Measurements from ENCODE around the gene TPPP2. TPM values are rescaled to one million over a fixed set of nuclear protein-coding genes. Genes with fewer than 3 reads are reported as not detected.
A peak's percentile ranks its signal among the peaks of the same experiment; 100 is the strongest.

Gene TPPP2
- total RNA-seq, 2 donors from 2014 or later, result 0.73 to 1.7 TPM

DNA sequence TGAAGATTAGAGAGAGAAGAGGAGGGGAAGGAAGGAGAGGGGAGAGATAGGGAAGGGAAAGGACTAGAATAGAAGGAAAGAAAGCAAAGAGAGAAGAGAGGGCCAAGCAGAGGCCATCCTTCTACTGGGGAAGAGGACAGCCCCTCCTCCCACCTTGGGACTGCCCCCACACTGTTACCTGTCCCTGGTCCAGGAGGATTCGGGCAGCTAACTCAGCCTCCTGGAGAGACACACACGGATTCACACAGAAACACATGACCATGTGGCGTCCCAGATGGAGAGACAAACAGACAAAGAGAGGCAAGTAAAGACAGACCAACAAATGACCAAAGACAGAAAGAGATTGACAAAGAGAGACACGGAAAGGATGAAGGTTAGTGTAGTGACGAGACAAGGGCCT, 7.3 kb upstream of the TPPP2 start:
- DNase-seq, result peak; percentile 10

DNA sequence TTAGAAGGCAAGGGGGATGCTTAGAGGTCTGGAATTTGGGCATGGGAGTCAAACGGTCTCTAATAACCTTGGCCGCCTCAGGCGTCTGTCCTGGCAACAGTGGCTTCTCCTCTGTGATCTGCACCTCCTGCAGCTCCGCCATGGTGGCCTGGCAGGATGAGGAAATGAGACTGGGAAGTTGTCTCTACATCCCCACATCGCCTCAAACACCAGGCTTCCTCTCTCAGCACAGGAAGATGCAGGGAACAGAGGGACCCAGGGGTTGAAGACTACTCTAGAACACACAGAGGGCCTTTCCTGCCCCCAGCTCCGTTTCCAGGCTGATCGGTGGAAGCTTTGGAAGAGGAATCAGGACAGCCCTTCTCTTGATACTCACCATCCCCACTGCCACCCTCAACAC, 6.8 kb upstream of the TPPP2 start:
- H3K4me3 Mint-ChIP-seq, result peak overlapping the region; percentile 65

More for the DNA sequence above, 7.3 kb upstream of the TPPP2 start:
- H3K36me3 ChIP-seq (ENCODE audit: control insufficient read depth, insufficient read depth, low read length), result peaks cover 6% of the 10 kb centered on the region
- H3K9me3 Mint-ChIP-seq, result no peaks in the 10 kb centered on the region
- no peak overlapping the region for H3K27ac ChIP-seq (ENCODE audit: low read depth, low read length)
- H3K27me3 ChIP-seq (ENCODE audit: control insufficient read depth, insufficient read depth, low read length, poor library complexity, severe bottlenecking), result peaks cover 11% of the 10 kb centered on the region
- H3K4me1 Mint-ChIP-seq, result peaks cover 39% of the 10 kb centered on the region
- peaks cover 32% of the 10 kb centered on the region for H3K36me3 Mint-ChIP-seq (ENCODE audit: low read depth)
- no peak overlapping the region for H3K4me3 Mint-ChIP-seq
- no peak overlapping the region for H3K9ac ChIP-seq (ENCODE audit: extremely low read depth, low read length, poor library complexity, severe bottlenecking)
- no peaks in the 10 kb centered on the region for H3K4me1 ChIP-seq (ENCODE audit: control insufficient read depth, insufficient read depth, low read length)
- H3K27me3 Mint-ChIP-seq (ENCODE audit: insufficient read depth), result peaks cover 28% of the 10 kb centered on the region
- WGBS, 2 experiments (ENCODE audit: insufficient coverage in 1 of 2, insufficient read length in 1 of 2), result 86 to 87% methylated on average over 5 of the region's 5 CpGs
- no peak overlapping the region for H3K4me3 ChIP-seq (ENCODE audit: low read length)
- H3K27ac Mint-ChIP-seq, result no peak overlapping the region
- TF ChIP-seq, protein P1, sequence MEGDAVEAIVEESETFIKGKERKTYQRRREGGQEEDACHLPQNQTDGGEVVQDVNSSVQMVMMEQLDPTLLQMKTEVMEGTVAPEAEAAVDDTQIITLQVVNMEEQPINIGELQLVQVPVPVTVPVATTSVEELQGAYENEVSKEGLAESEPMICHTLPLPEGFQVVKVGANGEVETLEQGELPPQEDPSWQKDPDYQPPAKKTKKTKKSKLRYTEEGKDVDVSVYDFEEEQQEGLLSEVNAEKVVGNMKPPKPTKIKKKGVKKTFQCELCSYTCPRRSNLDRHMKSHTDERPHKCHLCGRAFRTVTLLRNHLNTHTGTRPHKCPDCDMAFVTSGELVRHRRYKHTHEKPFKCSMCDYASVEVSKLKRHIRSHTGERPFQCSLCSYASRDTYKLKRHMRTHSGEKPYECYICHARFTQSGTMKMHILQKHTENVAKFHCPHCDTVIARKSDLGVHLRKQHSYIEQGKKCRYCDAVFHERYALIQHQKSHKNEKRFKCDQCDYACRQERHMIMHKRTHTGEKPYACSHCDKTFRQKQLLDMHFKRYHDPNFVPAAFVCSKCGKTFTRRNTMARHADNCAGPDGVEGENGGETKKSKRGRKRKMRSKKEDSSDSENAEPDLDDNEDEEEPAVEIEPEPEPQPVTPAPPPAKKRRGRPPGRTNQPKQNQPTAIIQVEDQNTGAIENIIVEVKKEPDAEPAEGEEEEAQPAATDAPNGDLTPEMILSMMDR (conservative IDR thresholded peaks at IDR 0.05), result no peak
- no peaks in the 10 kb centered on the region for H3K9me3 ChIP-seq (ENCODE audit: control insufficient read depth, low read length)

DNA sequence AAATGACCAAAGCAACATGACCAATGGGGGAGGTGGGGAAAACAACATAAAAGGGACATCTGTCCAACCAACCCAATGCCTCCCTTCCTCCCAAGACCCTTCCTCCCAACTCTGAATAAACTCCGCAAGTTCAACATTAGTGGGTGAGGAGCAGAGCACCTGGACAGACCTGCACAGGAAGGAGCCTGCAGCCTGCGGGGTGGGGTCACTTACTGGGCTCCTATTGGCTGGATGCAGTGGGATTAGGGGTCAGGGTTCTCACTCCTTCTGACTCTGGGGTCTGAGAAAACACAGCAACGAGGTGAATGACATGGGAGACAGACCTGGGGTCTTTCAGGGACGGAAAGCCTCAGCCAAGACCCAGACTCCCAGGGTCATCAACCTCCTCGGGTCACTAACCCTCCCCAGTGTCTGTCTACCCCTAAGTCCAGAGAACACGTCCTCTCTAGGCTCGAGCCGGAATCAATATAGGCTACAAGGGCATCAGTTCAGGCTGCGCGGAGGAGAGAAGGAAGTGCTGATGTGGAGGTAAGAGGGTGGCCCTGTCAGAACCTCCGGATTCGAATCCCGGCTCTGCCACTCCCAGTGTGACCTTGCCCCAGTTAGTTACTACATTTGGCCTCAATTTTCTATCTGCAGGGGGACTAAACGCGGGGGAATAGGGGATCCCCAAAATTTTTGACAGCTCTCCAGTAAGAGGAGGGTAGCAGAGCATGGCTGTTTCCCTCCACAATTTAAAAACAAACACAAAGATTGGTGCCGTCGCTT, 6.0 kb upstream of the TPPP2 start:
- no peaks in the 10 kb centered on the region for H3K9me3 Mint-ChIP-seq
- H3K4me3 ChIP-seq (ENCODE audit: low read length), result peak overlapping the region; percentile 81
- H3K9me3 ChIP-seq (ENCODE audit: control insufficient read depth, low read length), result no peaks in the 10 kb centered on the region
- peaks cover 28% of the 10 kb centered on the region for H3K27me3 Mint-ChIP-seq (ENCODE audit: insufficient read depth)
- WGBS, 2 experiments (ENCODE audit: insufficient coverage in 1 of 2, insufficient read length in 1 of 2), result 45 to 49% methylated on average over 11 to 17 of the region's 17 CpGs
- peak overlapping the region; percentile 65 for H3K4me3 Mint-ChIP-seq
- TF ChIP-seq, protein P1 (conservative IDR thresholded peaks at IDR 0.05), result no peak
- H3K4me1 ChIP-seq (ENCODE audit: control insufficient read depth, insufficient read depth, low read length), result no peaks in the 10 kb centered on the region
- H3K36me3 ChIP-seq (ENCODE audit: control insufficient read depth, insufficient read depth, low read length), result no peaks in the 10 kb centered on the region
- DNase-seq, result peak; percentile 60
- H3K27me3 ChIP-seq (ENCODE audit: control insufficient read depth, insufficient read depth, low read length, poor library complexity, severe bottlenecking), result peaks cover 11% of the 10 kb centered on the region
- H3K36me3 Mint-ChIP-seq (ENCODE audit: low read depth), result peaks cover 24% of the 10 kb centered on the region
- H3K4me1 Mint-ChIP-seq, result peaks cover 39% of the 10 kb centered on the region
- H3K27ac Mint-ChIP-seq, result peak overlapping the region; percentile 67
- H3K27ac ChIP-seq (ENCODE audit: low read depth, low read length), result no peak overlapping the region
- H3K9ac ChIP-seq (ENCODE audit: extremely low read depth, low read length, poor library complexity, severe bottlenecking), result peak overlapping the region; percentile 36

More for the DNA sequence above, 6.8 kb upstream of the TPPP2 start:
- Histone ChIP-seq H3K4me3 (ENCODE audit: low read length) (no peak overlapping the region), H3K9me3 (ENCODE audit: control insufficient read depth, low read length) (no peaks in the 10 kb centered on the region), H3K27ac (ENCODE audit: low read depth, low read length) (no peak overlapping the region), H3K36me3 (ENCODE audit: control insufficient read depth, insufficient read depth, low read length) (peaks cover 6% of the 10 kb centered on the region), H3K4me1 (ENCODE audit: control insufficient read depth, insufficient read depth, low read length) (no peaks in the 10 kb centered on the region), H3K27me3 (ENCODE audit: control insufficient read depth, insufficient read depth, low read length, poor library complexity, severe bottlenecking) (peaks cover 11% of the 10 kb centered on the region), H3K9ac (ENCODE audit: extremely low read depth, low read length, poor library complexity, severe bottlenecking) (no peak overlapping the region)
- no peaks in the 10 kb centered on the region for H3K9me3 Mint-ChIP-seq
- TF ChIP-seq, protein P1 (conservative IDR thresholded peaks at IDR 0.05), result no peak
- H3K27me3 Mint-ChIP-seq (ENCODE audit: insufficient read depth), result peaks cover 28% of the 10 kb centered on the region
- peaks cover 39% of the 10 kb centered on the region for H3K4me1 Mint-ChIP-seq
- no peak for DNase-seq
- H3K27ac Mint-ChIP-seq, result no peak overlapping the region
- 82 to 98% methylated on average over 6 to 7 of the region's 7 CpGs for WGBS, 2 experiments (ENCODE audit: insufficient coverage in 1 of 2, insufficient read length in 1 of 2)
- H3K36me3 Mint-ChIP-seq (ENCODE audit: low read depth), result peaks cover 31% of the 10 kb centered on the region
